Astrocyte of the cerebellum (primary cell): ENCODE data around the gene EDIL3.
A peak's percentile ranks its signal among the peaks of the same experiment; 100 is the strongest.

Experiments used
- DNase-seq: peaks from one replicate; pipeline ENCODE4 v3.0.0-alpha.2; 2011; ENCODE audit warnings: low read depth
- H3K4me3 ChIP-seq: 2 replicates; pipeline ENCODE4 v1.5.1; 2011; ENCODE audit warnings: mild to moderate bottlenecking, low read depth, low read length, moderate library complexity
- in situ Hi-C: cut with HindIII; loops from 2 replicates; pipeline ENCODE4 v1.10.0; 2017; ENCODE audit warnings: low sequenced_read_pairs
- TF ChIP-seq, protein P1 (sequence below): IDR thresholded peaks from 2 replicates; pipeline ENCODE4 v1.5.1; 2012; ENCODE audit warnings: low read length, low read depth, moderate library complexity, mild to moderate bottlenecking; ENCODE audit errors: missing control alignments

EDIL3 gene

GRCh38 chr5:84285641-84286637 lies 98.7 kb downstream of the EDIL3 start:
- no peak for DNase-seq
- TF ChIP-seq, protein P1, sequence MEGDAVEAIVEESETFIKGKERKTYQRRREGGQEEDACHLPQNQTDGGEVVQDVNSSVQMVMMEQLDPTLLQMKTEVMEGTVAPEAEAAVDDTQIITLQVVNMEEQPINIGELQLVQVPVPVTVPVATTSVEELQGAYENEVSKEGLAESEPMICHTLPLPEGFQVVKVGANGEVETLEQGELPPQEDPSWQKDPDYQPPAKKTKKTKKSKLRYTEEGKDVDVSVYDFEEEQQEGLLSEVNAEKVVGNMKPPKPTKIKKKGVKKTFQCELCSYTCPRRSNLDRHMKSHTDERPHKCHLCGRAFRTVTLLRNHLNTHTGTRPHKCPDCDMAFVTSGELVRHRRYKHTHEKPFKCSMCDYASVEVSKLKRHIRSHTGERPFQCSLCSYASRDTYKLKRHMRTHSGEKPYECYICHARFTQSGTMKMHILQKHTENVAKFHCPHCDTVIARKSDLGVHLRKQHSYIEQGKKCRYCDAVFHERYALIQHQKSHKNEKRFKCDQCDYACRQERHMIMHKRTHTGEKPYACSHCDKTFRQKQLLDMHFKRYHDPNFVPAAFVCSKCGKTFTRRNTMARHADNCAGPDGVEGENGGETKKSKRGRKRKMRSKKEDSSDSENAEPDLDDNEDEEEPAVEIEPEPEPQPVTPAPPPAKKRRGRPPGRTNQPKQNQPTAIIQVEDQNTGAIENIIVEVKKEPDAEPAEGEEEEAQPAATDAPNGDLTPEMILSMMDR: no peak
- in situ Hi-C loops: no loop called here
- H3K4me3 ChIP-seq: no peak overlapping the region

DNA sequence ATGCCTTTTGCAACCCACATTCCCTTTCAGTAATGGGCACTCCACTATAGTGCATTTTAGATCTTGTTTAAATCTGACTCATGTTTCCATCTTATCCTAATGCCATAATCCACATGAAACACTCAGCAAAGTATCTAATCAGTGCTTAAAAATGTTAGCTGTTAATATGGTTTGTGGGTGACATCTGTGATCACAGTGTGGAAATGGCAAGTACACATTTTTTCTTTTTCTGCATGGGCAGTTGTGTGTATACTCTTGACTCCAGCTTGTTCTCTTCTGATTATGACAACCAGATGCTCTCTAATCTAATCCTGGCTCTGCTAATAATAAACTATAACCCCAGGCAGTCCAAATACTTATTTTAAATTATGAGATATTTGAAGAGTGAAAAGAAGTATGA lies 103.3 kb downstream of the EDIL3 start:
- no peak overlapping the region for H3K4me3 ChIP-seq
- no peak for DNase-seq
- in situ Hi-C loops: no loop called here
- TF ChIP-seq, protein P1: no peak

- DNase-seq: no peak
- TF ChIP-seq, protein P1: no peak
- H3K4me3 ChIP-seq: no peak overlapping the region
- in situ Hi-C loops: no loop called here
Measured at GRCh38 chr5:84279234-84279633, 105.4 kb downstream of the EDIL3 start.

GRCh38 chr5:84275609-84276008 lies 109.1 kb downstream of the EDIL3 start:
- in situ Hi-C loops: no loop called here
- TF ChIP-seq, protein P1: no peak
- H3K4me3 ChIP-seq: no peak overlapping the region
- no peak for DNase-seq

GRCh38 chr5:84274585-84275468 lies 109.9 kb downstream of the EDIL3 start:
- in situ Hi-C loops: no loop called here
- H3K4me3 ChIP-seq: no peak overlapping the region
- TF ChIP-seq, protein P1: peak; percentile 48
- no peak for DNase-seq

DNA sequence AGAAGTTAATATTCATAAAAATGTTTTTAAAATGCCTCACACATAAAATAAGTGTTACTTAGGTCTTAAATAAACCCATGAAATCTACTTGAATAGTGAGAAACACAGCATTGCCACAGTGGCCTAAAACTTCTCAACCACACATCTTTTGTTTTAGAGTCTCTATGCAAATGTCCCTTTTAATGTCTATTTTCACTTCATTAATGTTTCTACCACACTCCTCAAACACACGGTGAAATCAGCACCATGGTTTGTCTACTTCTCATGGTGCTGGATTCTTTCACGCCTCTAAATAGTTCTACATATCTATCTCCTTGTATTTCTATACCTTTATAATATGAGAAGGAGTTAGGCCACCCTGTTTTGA lies 111.2 kb downstream of the EDIL3 start:
- TF ChIP-seq, protein P1: no peak
- in situ Hi-C loops: no loop called here
- DNase-seq: no peak
- H3K4me3 ChIP-seq: no peak overlapping the region
